Right ventricle myocardium superior (tissue), 1 donor: ENCODE data around the gene IL1RAPL2. TPM values are rescaled to one million over a fixed set of nuclear protein-coding genes. Genes with fewer than 3 reads are reported as not detected.
A peak's percentile ranks its signal among the peaks of the same experiment; 100 is the strongest.
"Not testable (repeated sequence)": the region's sequence is repeated elsewhere in the genome, so short reads cannot be mapped to it uniquely, and the experiment has no call there.

ENCODE experiments used
- ATAC-seq: fragments of 200-7000 bp; cut with Tn5 transposase; one replicate; pipeline ENCODE4 v1.9.1; 2020; ENCODE audit warnings: mild to moderate bottlenecking; ENCODE audit not compliant: poor library complexity
- DNase-seq: peaks from one replicate; pipeline ENCODE4 v3.0.0-alpha.2; 2020
- intact Hi-C: fragments of 100-400 bp; cut with DNase I; formaldehyde crosslinking; loops from one replicate; pipeline ENCODE4 v1.11.2; 2022
- total RNA-seq: library from RNA; stranded (reverse); fragmentation: NEBNext Ultra II Directional; extraction: Animal tissue kit (Norgen Biotek cat#: 25700); gene quantifications from one replicate; pipeline ENCODE4 v1.2.1, GENCODE V29; 2021
- donor health status: DM: no; HTN: yes; CAD: no; lungs with severe emphysema.

IL1RAPL2 gene
- total RNA-seq, 1 donor from 2014 or later: not detected

GRCh38 chrX:105754286-105754964 is 1188.4 kb downstream of the IL1RAPL2 start:
- DNase-seq (no peak), ATAC-seq (no peak)
- intact Hi-C loops: no loop called here

GRCh38 chrX:105755109-105755508 is 1189.1 kb downstream of the IL1RAPL2 start:
- intact Hi-C loops: no loop called here
- DNase-seq: no peak
- no peak for ATAC-seq

GRCh38 chrX:105758754-105759153 is 1192.8 kb downstream of the IL1RAPL2 start:
- intact Hi-C loops: no loop called here
- peak; percentile 80 for ATAC-seq
- no peak for DNase-seq

GRCh38 chrX:105759598-105759997 is 1193.6 kb downstream of the IL1RAPL2 start:
- DNase-seq (no peak), ATAC-seq (no peak)
- intact Hi-C loops: no loop called here

GRCh38 chrX:105765691-105766090 is 1199.7 kb downstream of the IL1RAPL2 start:
- ATAC-seq (peak; percentile 48), DNase-seq (no peak)
- intact Hi-C loops: no loop called here

- DNase-seq (no peak), ATAC-seq (no peak)
- intact Hi-C loops: no loop called here
These were observed 1207.8 kb downstream of the IL1RAPL2 start for GRCh38 chrX:105773801-105774200.

GRCh38 chrX:105775679-105776078 is 1209.7 kb downstream of the IL1RAPL2 start:
- DNase-seq: no peak
- intact Hi-C loops: no loop called here
- no peak for ATAC-seq

GRCh38 chrX:105781804-105782203 is 1215.8 kb downstream of the IL1RAPL2 start:
- ATAC-seq (peak; percentile 22), DNase-seq (peak; percentile 38)
- intact Hi-C loops: no loop called here

- DNase-seq, intact Hi-C loops: not testable (repeated sequence)
These were observed 1230.9 kb downstream of the IL1RAPL2 start for GRCh38 chrX:105796877-105797276.

GRCh38 chrX:105803891-105804290 is 1237.9 kb downstream of the IL1RAPL2 start:
- ATAC-seq (no peak), DNase-seq (no peak)
- intact Hi-C loops: no loop called here

More at GRCh38 chrX:105796877-105797276, 1230.9 kb downstream of the IL1RAPL2 start:
- not testable (repeated sequence) for ATAC-seq

- intact Hi-C loops, DNase-seq, ATAC-seq: not testable (repeated sequence)
These were observed 1239.7 kb downstream of the IL1RAPL2 start for GRCh38 chrX:105805655-105806054.

- ATAC-seq: no peak
- intact Hi-C loops: no loop called here
- DNase-seq: no peak
These were observed 1250.5 kb downstream of the IL1RAPL2 start for GRCh38 chrX:105816517-105816916.
